Activated naive CD4-positive, alpha-beta T cell treated with anti-CD3 and anti-CD28 coated beads, Interleukin-2, amount 10 ng/mL, durations not matched to agents 7 days and 5 days (primary cell): Measurements from ENCODE around the gene CTBP1.

Source experiments
- CTCF ChIA-PET: fragments of 350-600 bp; sonication (Branson Sonifier 250); formaldehyde crosslinking; loops from one replicate; lab custom pipeline; 2021; ENCODE audit warnings: antibody characterized with exemption; lab: Charles Lee
- DNase-seq: peaks from one replicate; pipeline ENCODE4 v3.0.0-alpha.2; 2020
- H3K27ac Mint-ChIP-seq: one replicate; pipeline ENCODE4 v1.8.0; 2021; ENCODE audit warnings: mild to moderate bottlenecking, moderate library complexity, mixed read lengths
- H3K27me3 Mint-ChIP-seq: one replicate; pipeline ENCODE4 v1.8.0; 2021; ENCODE audit warnings: mild to moderate bottlenecking, mixed read lengths
- H3K36me3 Mint-ChIP-seq: one replicate; pipeline ENCODE4 v1.8.0; 2021; ENCODE audit warnings: mixed read lengths
- H3K4me1 Mint-ChIP-seq: one replicate; pipeline ENCODE4 v1.8.0; 2021; ENCODE audit warnings: mixed read lengths
- H3K4me3 Mint-ChIP-seq: one replicate; pipeline ENCODE4 v1.8.0; 2021; ENCODE audit warnings: mild to moderate bottlenecking, moderate library complexity, mixed read lengths
- H3K9me3 Mint-ChIP-seq: one replicate; pipeline ENCODE4 v1.8.0; 2021; ENCODE audit warnings: mixed read lengths

Gene CTBP1

DNA sequence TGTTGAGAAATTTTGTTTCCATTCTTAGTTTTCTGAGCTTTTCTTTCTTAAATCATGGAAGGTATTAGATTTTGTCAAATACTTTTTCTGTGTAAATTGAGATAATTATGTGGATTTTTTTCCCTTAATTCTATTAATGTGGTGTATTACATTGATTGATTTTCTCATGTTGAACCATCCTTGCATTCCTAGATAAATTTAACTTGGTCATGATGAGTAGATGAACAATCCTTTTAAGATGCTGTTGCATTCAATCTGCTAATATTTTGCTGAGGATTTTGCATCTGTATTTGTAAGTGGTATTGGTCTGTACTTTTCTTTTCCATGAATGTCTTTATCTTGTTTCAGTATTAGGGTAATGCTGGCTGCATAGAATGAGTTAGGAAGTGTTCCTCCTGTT is 20.3 kb upstream of the CTBP1 start:
- no peak overlapping the region for H3K4me3 Mint-ChIP-seq
- peaks cover 23% of the 10 kb centered on the region for H3K9me3 Mint-ChIP-seq
- H3K4me1 Mint-ChIP-seq: peaks cover 21% of the 10 kb centered on the region
- CTCF ChIA-PET: interaction anchor here (1.0 to 4.7 kb wide), 13 partner anchors 9 to 142 kb away, joined by 4 to 48 read pairs (median 7); partner anchors contain the start of gene CTBP1
- peak overlapping the region; percentile 20 for H3K27ac Mint-ChIP-seq
- H3K27me3 Mint-ChIP-seq: no peaks in the 10 kb centered on the region
- DNase-seq: no peak
- peaks cover 30% of the 10 kb centered on the region for H3K36me3 Mint-ChIP-seq

DNA sequence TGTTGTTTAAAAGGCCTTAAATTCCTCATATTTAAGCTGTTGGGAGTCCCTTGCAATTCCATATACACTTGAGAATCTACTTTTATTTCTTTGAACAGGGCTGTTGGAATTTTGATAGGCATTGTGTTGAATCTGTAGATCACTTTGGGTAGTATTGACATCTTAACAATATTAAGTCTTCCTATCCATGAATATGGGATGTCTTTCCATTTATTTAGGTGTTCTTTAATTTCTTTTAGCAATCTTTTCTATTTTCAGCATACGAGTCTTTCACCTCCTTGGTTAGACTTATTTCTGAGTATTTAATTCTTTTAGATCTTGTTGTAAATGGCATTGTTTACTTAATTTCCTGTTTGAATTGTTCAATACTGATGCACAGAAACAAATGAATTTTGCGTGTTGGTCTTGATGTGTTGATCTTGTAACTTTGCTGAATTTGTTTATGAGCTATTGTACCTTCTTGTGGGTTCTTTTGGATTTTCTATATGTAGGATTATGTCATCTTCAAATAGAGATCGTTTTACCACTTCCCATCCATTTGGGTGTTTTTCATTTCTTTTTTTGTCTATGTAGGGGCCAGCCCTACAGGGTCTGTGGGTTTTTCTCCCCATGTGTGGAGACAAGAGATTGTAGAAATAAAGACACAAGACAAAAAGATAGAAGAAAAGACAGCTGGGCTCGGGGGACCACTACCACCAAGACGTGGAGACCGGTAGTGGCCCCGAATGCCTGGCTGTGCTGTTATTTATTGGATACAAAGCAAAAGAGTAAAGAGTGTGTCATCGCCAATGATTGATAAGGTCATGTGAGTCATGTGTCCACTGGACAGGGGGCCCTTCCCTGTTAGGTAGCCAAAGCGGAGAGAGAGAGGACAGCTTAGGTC is 18.2 kb upstream of the CTBP1 start:
- Mint-ChIP-seq H3K27me3 (no peaks in the 10 kb centered on the region), H3K9me3 (peaks cover 23% of the 10 kb centered on the region)

DNA sequence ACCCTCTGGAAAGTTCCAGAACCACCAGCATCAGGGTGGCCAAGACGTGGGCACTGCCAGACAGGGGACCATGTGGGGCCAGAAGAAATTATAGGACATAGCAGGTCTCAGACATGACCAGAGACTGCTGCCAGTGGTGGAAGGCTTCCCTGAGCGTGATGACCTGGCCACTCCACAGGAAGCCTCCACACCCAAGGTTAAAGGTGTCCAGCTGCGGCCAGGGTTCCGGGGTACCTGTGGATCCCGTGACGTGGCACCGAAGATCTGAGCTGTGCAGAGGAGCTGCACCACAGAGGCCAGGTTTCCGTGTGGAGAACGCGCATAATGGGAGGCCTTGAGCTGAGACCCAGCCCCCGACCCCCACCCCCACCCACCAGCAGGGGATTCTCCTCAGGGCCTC is 16.4 kb upstream of the CTBP1 start:
- CTCF ChIA-PET: interaction anchor here (0.6 to 4.7 kb wide), 3 partner anchors 16 to 651 kb away, joined by 3 to 48 read pairs (median 4); partner anchors contain the start of gene CTBP1
- H3K27me3 Mint-ChIP-seq: peaks cover 14% of the 10 kb centered on the region
- peaks cover 26% of the 10 kb centered on the region for H3K36me3 Mint-ChIP-seq
- no peak overlapping the region for H3K4me3 Mint-ChIP-seq
- H3K27ac Mint-ChIP-seq: no peak overlapping the region
- peaks cover 19% of the 10 kb centered on the region for H3K9me3 Mint-ChIP-seq
- no peak for DNase-seq
- H3K4me1 Mint-ChIP-seq: peaks cover 25% of the 10 kb centered on the region

More for the DNA sequence above, 18.2 kb upstream of the CTBP1 start:
- H3K36me3 Mint-ChIP-seq: peaks cover 30% of the 10 kb centered on the region
- DNase-seq: no peak
- CTCF ChIA-PET: interaction anchor here (0.6 to 4.7 kb wide), 16 partner anchors 10 to 137 kb away, joined by 3 to 48 read pairs (median 6); partner anchors contain the start of genes CTBP1 and MAEA
- H3K4me1 Mint-ChIP-seq: peaks cover 21% of the 10 kb centered on the region
- H3K27ac Mint-ChIP-seq: peak overlapping the region; percentile 99
- peak overlapping the region; percentile 69 for H3K4me3 Mint-ChIP-seq

DNA sequence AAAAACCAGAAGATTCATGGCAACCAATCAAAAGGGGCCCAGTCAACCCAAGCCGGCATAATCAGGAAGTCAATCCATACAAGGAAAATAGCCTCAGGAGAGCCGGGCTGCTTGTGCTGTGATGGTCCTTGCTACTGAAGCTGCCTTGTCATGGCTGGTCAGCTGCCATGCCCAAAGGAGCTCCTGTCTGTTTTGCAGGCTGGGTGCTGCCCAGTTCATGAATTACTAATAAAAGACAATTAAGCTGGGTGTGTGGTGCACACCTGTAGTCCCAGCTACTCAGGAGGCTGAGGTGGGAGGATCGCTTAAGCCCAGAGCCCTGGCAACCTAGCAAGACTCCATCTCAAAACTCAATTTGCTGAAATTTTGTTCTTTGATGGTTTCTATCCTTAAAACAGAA is 16.0 kb upstream of the CTBP1 start:
- Mint-ChIP-seq H3K27ac (no peak overlapping the region), H3K4me1 (peaks cover 29% of the 10 kb centered on the region), H3K36me3 (peaks cover 26% of the 10 kb centered on the region), H3K27me3 (peaks cover 14% of the 10 kb centered on the region), H3K9me3 (peaks cover 19% of the 10 kb centered on the region), H3K4me3 (no peak overlapping the region)
- DNase-seq: no peak
- CTCF ChIA-PET: interaction anchor here (0.6 to 4.7 kb wide), 3 partner anchors 15 to 650 kb away, joined by 3 to 48 read pairs (median 4); partner anchors contain the start of gene CTBP1

DNA sequence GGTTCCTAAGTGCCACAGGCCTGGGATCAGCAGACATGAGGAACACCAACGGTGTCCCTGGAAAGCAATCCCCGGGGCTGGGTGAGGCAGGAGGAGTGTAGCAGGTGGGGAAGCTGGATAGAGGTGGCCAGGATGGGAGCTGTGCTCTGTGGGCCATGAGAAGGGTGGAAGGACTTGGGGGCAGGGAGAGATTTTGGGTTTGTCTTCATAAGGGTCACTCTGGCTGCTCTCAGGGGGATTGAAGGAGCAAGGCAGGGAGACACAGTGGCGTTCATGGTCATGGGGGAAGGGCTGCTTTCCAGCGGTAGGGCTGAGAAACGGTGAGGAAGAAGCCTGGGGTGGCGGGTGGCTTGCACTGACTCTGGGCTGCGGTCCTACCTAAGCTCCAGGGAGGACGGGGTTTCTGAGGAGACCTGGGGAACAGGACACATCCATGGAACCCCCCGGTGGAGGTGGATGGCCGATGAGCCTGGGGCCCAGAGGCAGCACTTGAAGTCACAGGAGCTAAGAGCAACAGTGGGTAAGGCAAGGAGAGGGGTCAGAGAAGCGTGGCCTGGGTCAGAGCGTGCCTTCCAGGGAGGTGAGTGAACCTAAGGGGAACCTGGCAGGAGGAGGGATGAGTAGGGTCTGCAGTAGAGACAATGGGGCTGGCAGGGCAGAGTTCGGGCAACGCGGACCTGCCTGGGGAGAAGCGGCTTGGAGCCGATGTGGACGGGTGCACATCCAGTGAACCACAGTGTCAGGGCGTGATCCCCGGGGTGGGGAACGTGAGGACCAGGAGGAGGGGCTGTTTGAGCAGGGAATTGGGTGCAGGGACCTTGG is 12.4 kb upstream of the CTBP1 start:
- Mint-ChIP-seq H3K27ac (peak overlapping the region; percentile 67), H3K36me3 (peaks cover 23% of the 10 kb centered on the region), H3K4me1 (peaks cover 21% of the 10 kb centered on the region), H3K27me3 (peaks cover 14% of the 10 kb centered on the region), H3K9me3 (peaks cover 20% of the 10 kb centered on the region), H3K4me3 (no peak overlapping the region)
- CTCF ChIA-PET: no interaction called here
- DNase-seq: no peak

DNA sequence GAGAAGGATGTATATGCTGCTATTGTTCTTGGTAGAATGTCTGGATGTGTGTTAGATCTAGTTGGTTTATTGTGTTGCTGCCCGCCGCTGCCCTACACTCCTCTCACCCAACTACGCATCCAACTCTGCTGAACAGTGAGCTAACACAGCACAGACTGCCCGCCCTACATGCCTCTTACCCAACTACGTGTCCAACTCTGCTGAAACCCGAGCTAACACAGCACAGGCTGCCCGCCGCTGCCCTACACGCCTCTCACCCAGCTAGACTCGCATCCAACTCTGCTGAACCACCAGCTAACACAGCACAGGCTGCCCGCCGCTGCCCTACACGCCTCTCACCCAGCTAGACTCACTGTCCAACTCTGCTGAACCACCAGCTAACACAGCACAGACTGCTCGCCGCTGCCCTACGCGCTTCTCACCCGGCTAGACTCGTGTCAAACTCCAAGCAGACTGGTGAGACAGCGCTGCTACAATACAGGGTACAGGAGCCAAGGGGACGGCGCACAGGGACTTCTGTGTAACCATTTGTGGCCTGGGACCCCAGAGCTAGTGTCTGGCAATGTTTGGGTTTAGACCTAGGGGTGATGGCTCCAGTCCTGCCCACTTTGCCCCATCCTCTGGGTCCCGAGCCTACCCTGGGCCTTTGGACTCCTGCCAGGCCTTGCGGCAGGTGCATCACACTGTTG is 11.6 kb upstream of the CTBP1 start:
- DNase-seq: no peak
- peaks cover 14% of the 10 kb centered on the region for H3K27me3 Mint-ChIP-seq
- H3K36me3 Mint-ChIP-seq: peaks cover 23% of the 10 kb centered on the region
- peak overlapping the region; percentile 17 for H3K27ac Mint-ChIP-seq
- CTCF ChIA-PET: interaction anchor here (1.2 kb wide), 1 partner anchor 577 kb away, joined by 3 read pairs; no protein-coding TSS in a partner anchor
- peaks cover 21% of the 10 kb centered on the region for H3K9me3 Mint-ChIP-seq
- no peak overlapping the region for H3K4me3 Mint-ChIP-seq
- peaks cover 24% of the 10 kb centered on the region for H3K4me1 Mint-ChIP-seq

GRCh38 chr4:1259966-1260365 is 11.0 kb upstream of the CTBP1 start:
- peak overlapping the region; percentile 17 for H3K27ac Mint-ChIP-seq
- peaks cover 22% of the 10 kb centered on the region for H3K9me3 Mint-ChIP-seq
- H3K27me3 Mint-ChIP-seq: peaks cover 14% of the 10 kb centered on the region
- DNase-seq: no peak
- CTCF ChIA-PET: interaction anchor here (1.2 kb wide), 1 partner anchor 576 kb away, joined by 3 read pairs; no protein-coding TSS in a partner anchor
- H3K4me1 Mint-ChIP-seq: peaks cover 27% of the 10 kb centered on the region
- peaks cover 24% of the 10 kb centered on the region for H3K36me3 Mint-ChIP-seq
- no peak overlapping the region for H3K4me3 Mint-ChIP-seq

- Mint-ChIP-seq H3K4me3 (no peak overlapping the region), H3K27ac (no peak overlapping the region), H3K36me3 (peaks cover 29% of the 10 kb centered on the region), H3K4me1 (peaks cover 42% of the 10 kb centered on the region), H3K9me3 (peaks cover 29% of the 10 kb centered on the region), H3K27me3 (peaks cover 14% of the 10 kb centered on the region)
- no peak for DNase-seq
- CTCF ChIA-PET: interaction anchor here (1.7 to 2.7 kb wide), 2 partner anchors 9 to 128 kb away, joined by 3 to 17 read pairs; no protein-coding TSS in a partner anchor
Measured at GRCh38 chr4:1258457-1258856, 9.5 kb upstream of the CTBP1 start.

- Mint-ChIP-seq H3K27me3 (peaks cover 2% of the 10 kb centered on the region), H3K4me3 (no peak overlapping the region), H3K4me1 (peaks cover 63% of the 10 kb centered on the region), H3K36me3 (peaks cover 52% of the 10 kb centered on the region), H3K27ac (no peak overlapping the region), H3K9me3 (peaks cover 42% of the 10 kb centered on the region)
- CTCF ChIA-PET: interaction anchor here (1.1 kb wide), 1 partner anchor 12 kb away, joined by 3 read pairs; no protein-coding TSS in a partner anchor
- DNase-seq: no peak
Measured at GRCh38 chr4:1255699-1256098, 6.8 kb upstream of the CTBP1 start.

- peaks cover 63% of the 10 kb centered on the region for H3K4me1 Mint-ChIP-seq
- H3K36me3 Mint-ChIP-seq: peaks cover 58% of the 10 kb centered on the region
- H3K4me3 Mint-ChIP-seq: no peak overlapping the region
- peaks cover 42% of the 10 kb centered on the region for H3K9me3 Mint-ChIP-seq
- no peak overlapping the region for H3K27ac Mint-ChIP-seq
- CTCF ChIA-PET: interaction anchor here (1.1 to 1.5 kb wide), 2 partner anchors 12 kb away, joined by 3 read pairs; no protein-coding TSS in a partner anchor
- DNase-seq: no peak
- H3K27me3 Mint-ChIP-seq: no peaks in the 10 kb centered on the region
Measured at GRCh38 chr4:1255151-1255550, 6.2 kb upstream of the CTBP1 start.

DNA sequence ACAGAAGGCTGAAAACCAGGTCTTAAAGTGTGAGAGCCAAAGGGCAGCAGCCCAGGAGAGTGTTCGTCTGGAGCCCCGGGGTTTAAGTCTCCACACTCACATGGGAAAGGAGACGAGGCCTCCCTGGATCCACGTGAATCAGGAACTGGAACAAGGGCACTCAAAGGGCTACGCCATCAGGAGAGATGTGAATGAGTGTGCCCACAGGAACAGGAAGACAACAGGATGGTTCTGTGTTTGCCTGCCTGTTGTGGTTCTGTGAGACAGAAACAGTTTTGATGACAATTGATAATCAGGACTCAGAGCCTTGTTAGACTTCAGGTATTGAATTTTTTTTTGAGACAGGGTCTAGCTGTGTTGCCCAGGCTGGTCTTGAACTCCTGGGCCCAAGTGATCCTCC is 4.9 kb upstream of the CTBP1 start:
- DNase-seq: no peak
- no peaks in the 10 kb centered on the region for H3K27me3 Mint-ChIP-seq
- no peak overlapping the region for H3K4me3 Mint-ChIP-seq
- H3K4me1 Mint-ChIP-seq: peaks cover 58% of the 10 kb centered on the region
- H3K27ac Mint-ChIP-seq: peak overlapping the region; percentile 39
- CTCF ChIA-PET: interaction anchor here (1.5 kb wide), 1 partner anchor 11 kb away, joined by 3 read pairs; no protein-coding TSS in a partner anchor
- H3K9me3 Mint-ChIP-seq: peaks cover 42% of the 10 kb centered on the region
- peaks cover 59% of the 10 kb centered on the region for H3K36me3 Mint-ChIP-seq

DNA sequence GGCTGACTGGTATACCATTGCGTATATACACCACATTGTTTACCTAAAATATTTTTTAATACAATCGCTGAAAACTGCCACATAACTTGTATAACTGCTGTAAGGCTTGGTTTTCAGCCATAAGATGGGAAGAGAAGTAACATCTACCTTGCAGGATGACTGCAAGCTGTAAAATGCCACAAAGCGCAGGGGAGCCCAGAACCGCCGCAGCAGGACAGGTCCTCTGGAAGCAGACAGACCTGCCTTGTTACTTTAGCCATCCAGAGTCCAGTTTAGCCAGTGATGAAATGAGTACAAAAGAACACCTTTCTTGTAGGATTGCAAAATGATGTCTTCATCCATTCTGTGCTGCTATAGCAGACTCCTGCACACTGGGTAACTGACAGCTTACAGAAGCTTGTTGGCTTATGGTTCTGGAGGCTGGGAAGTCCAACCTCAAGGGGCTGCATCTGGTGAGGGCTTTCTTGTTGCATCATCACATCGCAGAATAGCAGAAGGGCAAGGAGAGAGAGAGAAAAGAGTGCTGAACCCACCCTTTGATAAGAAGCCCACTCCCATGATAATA is 4.1 kb upstream of the CTBP1 start:
- no peak overlapping the region for H3K4me3 Mint-ChIP-seq
- peaks cover 36% of the 10 kb centered on the region for H3K9me3 Mint-ChIP-seq
- no peaks in the 10 kb centered on the region for H3K27me3 Mint-ChIP-seq
- H3K36me3 Mint-ChIP-seq: peaks cover 54% of the 10 kb centered on the region
- H3K27ac Mint-ChIP-seq: peak overlapping the region; percentile 39
- peaks cover 58% of the 10 kb centered on the region for H3K4me1 Mint-ChIP-seq
- DNase-seq: no peak
- CTCF ChIA-PET: interaction anchor here (5.9 kb wide), 1 partner anchor 14 kb away, joined by 48 read pairs; no protein-coding TSS in a partner anchor

DNA sequence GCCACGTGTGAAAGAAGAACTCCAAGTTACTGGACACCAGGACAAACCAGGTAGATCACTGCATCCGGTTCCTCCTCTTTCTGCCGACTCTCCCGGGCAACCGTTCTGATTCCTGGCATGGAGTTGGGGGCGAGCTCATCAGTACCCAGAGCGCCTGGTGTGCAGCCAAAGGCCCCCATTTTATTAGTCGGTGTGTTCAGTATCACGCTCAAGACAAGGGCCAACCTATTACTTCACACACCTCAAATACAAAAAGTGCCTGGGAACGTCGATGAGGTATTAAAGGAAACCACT is 2.8 kb upstream of the CTBP1 start:
- CTCF ChIA-PET: interaction anchor here (5.9 kb wide), 1 partner anchor 15 kb away, joined by 48 read pairs; no protein-coding TSS in a partner anchor

More for the DNA sequence above, 2.8 kb upstream of the CTBP1 start:
- Mint-ChIP-seq H3K4me3 (no peak overlapping the region), H3K27ac (peak overlapping the region; percentile 24), H3K4me1 (peaks cover 63% of the 10 kb centered on the region), H3K27me3 (no peaks in the 10 kb centered on the region), H3K9me3 (peaks cover 30% of the 10 kb centered on the region), H3K36me3 (peaks cover 56% of the 10 kb centered on the region)
- DNase-seq: no peak
